Endothelial cell of umbilical vein (primary cell): ENCODE results near the gene STPG3. TPM values are rescaled to one million over a fixed set of nuclear protein-coding genes. Genes with fewer than 3 reads are reported as not detected.

Experiments
- BruUV-seq: library from RNA; stranded (reverse); fragments of 400-500 nt; replicated peaks from 2 replicates; lab custom pipeline; 2021; lab: Mats Ljungman, UMichigan
- CTCF ChIA-PET: fragments of 300-600, 350-600 bp; sonication (Branson Sonifier 250); formaldehyde crosslinking; loops from one replicate; lab custom pipeline; 2021; ENCODE audit warnings: antibody characterized with exemption, inconsistent platforms; lab: Charles Lee
- POLR2A ChIA-PET: fragments of 300-600, 350-600 bp; sonication (Branson Sonifier 250); formaldehyde crosslinking; loops from one replicate; lab custom pipeline; 2021; ENCODE audit warnings: antibody characterized with exemption, inconsistent platforms; lab: Charles Lee
- DNase-seq: peaks from one replicate; pipeline ENCODE4 v3.0.0-alpha.2; 2011; ENCODE audit warnings: low read depth, low spot score
- FAIRE-seq: peaks from 2 replicates; lab custom pipeline; 2011; peaks lifted over from hg19 to GRCh38; lab: Jason Lieb, UNC
- H2AFZ ChIP-seq: 2 replicates; pipeline ENCODE4 v1.6.0; 2012; ENCODE audit warnings: low read depth, low read length, control low read depth, inconsistent platforms
- H3K27ac ChIP-seq: 2 replicates; pipeline ENCODE4 v1.5.1; 2011; ENCODE audit warnings: low read depth, mild to moderate bottlenecking, control low read depth, low read length, moderate library complexity; ENCODE audit not compliant: insufficient read depth
- H3K27me3 ChIP-seq, 2 experiments: 2 replicates each; pipeline versions ENCODE4 v1.6.0 to v1.6.1; 2011; ENCODE audit warnings: low read length in 2 of 2, mixed read lengths in 1 of 2; ENCODE audit not compliant: control insufficient read depth in 2 of 2, insufficient read depth in 2 of 2
- H3K36me3 ChIP-seq, 2 experiments: 2 replicates in 1 of 2; 3 replicates in 1 of 2; pipeline ENCODE4 v1.5.1; 2011; ENCODE audit warnings: low read length in 2 of 2, mild to moderate bottlenecking in 1 of 2, moderate library complexity in 1 of 2; ENCODE audit not compliant: control insufficient read depth in 2 of 2, insufficient read depth in 2 of 2; ENCODE audit errors: extremely low read depth in 1 of 2
- H3K4me1 ChIP-seq: 3 replicates; pipeline ENCODE4 v1.5.1; 2011; ENCODE audit warnings: mild to moderate bottlenecking, low read length; ENCODE audit not compliant: control insufficient read depth, insufficient read depth; ENCODE audit errors: extremely low read depth
- H3K4me2 ChIP-seq: 2 replicates; pipeline ENCODE4 v1.6.1; 2011; ENCODE audit warnings: low read length, control low read depth, mixed read lengths; ENCODE audit not compliant: insufficient read depth
- H3K4me3 ChIP-seq, 3 experiments: fragments of 200-600 bp in 1 of 3; sonication (generic), shearing (Covaris generic) in 1 of 3; replicated peaks in 1 of 3; 2 replicates each; pipeline ENCODE4 v1.5.1; 2011 to 2016; ENCODE audit warnings: control low read depth in 3 of 3, low read length in 3 of 3, mild to moderate bottlenecking in 2 of 3, inconsistent platforms in 1 of 3, low read depth in 1 of 3, moderate library complexity in 1 of 3; ENCODE audit not compliant: insufficient read depth in 1 of 3
- H3K79me2 ChIP-seq: 2 replicates; pipeline ENCODE4 v1.6.0; 2012; ENCODE audit warnings: low read length, inconsistent platforms; ENCODE audit not compliant: control insufficient read depth, insufficient read depth
- H3K9ac ChIP-seq: replicated peaks from 2 replicates; pipeline ENCODE3; 2011; ENCODE audit warnings: low read length, control low read depth; ENCODE audit not compliant: insufficient read depth; ENCODE audit errors: extremely low read depth
- H3K9me1 ChIP-seq: replicated peaks from 3 replicates; pipeline ENCODE4 v1.6.0; 2011; ENCODE audit warnings: mild to moderate bottlenecking, low read length; ENCODE audit not compliant: control insufficient read depth, insufficient read depth; ENCODE audit errors: extremely low read depth
- H3K9me3 ChIP-seq: replicated peaks from 2 replicates; pipeline ENCODE4 v1.5.1; 2012; ENCODE audit warnings: low read length, inconsistent platforms; ENCODE audit not compliant: control insufficient read depth, insufficient read depth
- H4K20me1 ChIP-seq: replicated peaks from 2 replicates; pipeline ENCODE3; 2011; ENCODE audit warnings: mild to moderate bottlenecking, low read length; ENCODE audit not compliant: control insufficient read depth, insufficient read depth; ENCODE audit errors: extremely low read depth
- CTCF ChIP-seq, 2 donors: IDR thresholded peaks; 1 replicate in 1 of 2; 2 replicates in 1 of 2; pipeline ENCODE4 v1.5.1; 2011; ENCODE audit warnings: low read length in 2 of 2, mild to moderate bottlenecking in 2 of 2, moderate library complexity in 2 of 2, control low read depth in 1 of 2, inconsistent platforms in 1 of 2, low read depth in 1 of 2; ENCODE audit not compliant: insufficient read depth in 1 of 2; ENCODE audit errors: extremely low read depth in 1 of 2
- EZH2 ChIP-seq: IDR thresholded peaks from 2 replicates; pipeline ENCODE4 v1.6.1; 2012; ENCODE audit warnings: borderline replicate concordance, low read depth, mild to moderate bottlenecking, moderate library complexity, low read length, inconsistent platforms; ENCODE audit not compliant: severe bottlenecking
- FOS ChIP-seq: IDR thresholded peaks from 2 replicates; pipeline ENCODE4 v1.6.1; 2011; ENCODE audit warnings: mild to moderate bottlenecking, low read length, moderate library complexity, borderline replicate concordance; ENCODE audit not compliant: insufficient read depth
- GATA2 ChIP-seq: IDR thresholded peaks from 2 replicates; pipeline ENCODE4 v1.7.0; 2011; ENCODE audit warnings: low read depth, mild to moderate bottlenecking, moderate library complexity, mixed read lengths, low read length; ENCODE audit not compliant: insufficient read length, insufficient read depth
- MAX ChIP-seq: IDR thresholded peaks from 2 replicates; pipeline ENCODE4 v1.6.1; 2011; ENCODE audit not compliant: insufficient read depth, insufficient read length
- POLR2A ChIP-seq: IDR thresholded peaks from 2 replicates; pipeline ENCODE4 v1.6.1; 2012; ENCODE audit warnings: low read depth, mild to moderate bottlenecking, control low read depth, low read length
- dilution Hi-C: fragments of 300-500 bp; cut with MboI; formaldehyde crosslinking; loops from one replicate; pipeline ENCODE4 v1.15.0; 2019; ENCODE audit warnings: low sequenced_read_pairs; ENCODE audit not compliant: extremely low pct_ligation_motif_present
- intact Hi-C: fragments of 100-400 bp; cut with micrococcal nuclease; formaldehyde crosslinking; loops from one replicate; pipeline ENCODE4 v1.10.0; 2022
- polyA plus RNA-seq, 4 experiments: library from polyadenylated mRNA; depleted of rRNA in 3 of 4; stranded (reverse) in 3 of 4; unstranded in 1 of 4; fragments of >200 nt; gene quantifications; 2 replicates each; pipeline versions ENCODE4 v1.2.1 to v1.2.3, GENCODE V29; 2011 to 2012; ENCODE audit warnings: missing spikeins in 1 of 4
- total RNA-seq: library from RNA; stranded (reverse); gene quantifications from 2 replicates; pipeline ENCODE4 v1.2.3, GENCODE V29; 2021

STPG3 gene
- total and polyA plus RNA-seq, 2 donors (not counting 3 experiments of a cell fraction or from before 2014, with no cell fraction given) = not detected

DNA sequence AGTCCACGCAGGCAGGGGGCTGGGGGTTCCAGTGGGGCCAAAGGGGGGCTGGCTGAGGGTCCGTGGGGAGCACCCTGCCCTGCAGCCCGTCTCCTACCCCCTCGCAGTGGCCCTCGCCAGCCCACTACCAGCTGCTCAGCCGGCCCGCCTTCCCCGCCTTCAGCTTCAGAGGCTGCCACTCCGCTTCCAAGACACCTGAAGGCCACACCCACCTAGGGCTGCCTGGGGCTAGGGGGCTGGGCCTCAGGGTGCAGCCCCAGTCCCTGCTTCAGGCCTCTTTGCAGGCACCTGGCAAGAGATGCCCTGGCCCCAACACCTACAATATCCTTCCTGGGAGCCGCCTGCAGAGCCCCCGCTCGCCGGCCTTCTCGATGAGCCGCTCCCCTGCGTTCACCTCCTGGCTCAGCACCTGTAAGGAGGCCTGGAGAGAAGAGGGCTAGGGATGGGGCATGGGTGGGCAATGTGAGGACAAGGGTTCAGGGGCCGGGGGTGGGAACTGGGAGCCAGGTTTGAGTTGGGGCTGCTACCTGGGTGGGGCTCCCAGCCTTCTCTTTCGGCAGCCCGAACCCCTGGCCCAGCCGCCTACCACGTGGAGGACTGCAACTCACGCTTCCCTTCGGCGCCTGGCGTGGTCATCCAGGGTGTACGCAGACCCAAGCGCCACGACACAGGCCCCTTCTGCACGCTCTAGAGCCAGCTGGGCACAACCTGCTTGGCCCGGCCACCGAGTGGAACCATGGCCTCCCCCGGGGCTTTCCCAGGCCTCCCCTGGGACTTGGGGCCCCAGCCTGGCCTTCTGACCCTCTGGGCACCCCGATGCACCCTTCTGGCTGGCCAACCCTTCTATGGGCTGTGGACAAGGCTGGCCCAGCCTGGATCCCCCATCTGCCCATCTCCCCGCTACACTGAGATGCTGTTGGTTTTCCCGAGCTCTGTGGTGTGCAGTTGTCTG is 1.7 kb downstream of the STPG3 start:
- intact Hi-C loops (no loop called here), dilution Hi-C loops (no loop called here)
- BruUV-seq = no TSS peak
- H3K9me3 ChIP-seq = no peaks in the 10 kb centered on the region
- H3K4me1 ChIP-seq = peaks cover 14% of the 10 kb centered on the region
- ChIA-PET CTCF (interaction anchor here (1.0 to 4.4 kb wide), 3 partner anchors 8 to 224 kb away, joined by 3 to 31 read pairs (median 15); no protein-coding TSS in a partner anchor), POLR2A (interaction anchor here (1.1 to 4.9 kb wide), 2 partner anchors 10 to 24 kb away, joined by 3 to 66 read pairs; partner anchors contain the start of gene TUBB4B)
- no peaks in the 10 kb centered on the region for H3K36me3 ChIP-seq
- H3K27ac ChIP-seq = no peak overlapping the region
- no peak overlapping the region for H3K4me2 ChIP-seq
- TF ChIP-seq MAX (no peak), EZH2 (no peak), POLR2A (no peak), FOS (no peak), GATA2 (no peak), CTCF (IDR thresholded peaks at IDR 0.05; ENCODE audit: extremely low read depth in 1 of 2, insufficient read depth in 1 of 2, low read depth in 1 of 2, low read length in 2 of 2) (no peak)
- no peak overlapping the region for H3K4me3 ChIP-seq
- H3K9ac ChIP-seq = no peak overlapping the region
- no peak for DNase-seq
- H2AFZ ChIP-seq = no peak overlapping the region
- no peaks in the 10 kb centered on the region for H3K9me1 ChIP-seq
- no peaks in the 10 kb centered on the region for H3K27me3 ChIP-seq
- H3K79me2 ChIP-seq = peaks cover 18% of the 10 kb centered on the region
- no peak for FAIRE-seq
- no peaks in the 10 kb centered on the region for H4K20me1 ChIP-seq
